A172 (cell line): ENCODE data around the gene ATXN1L. TPM values are rescaled to one million over a fixed set of nuclear protein-coding genes. Genes with fewer than 3 reads are reported as not detected.
"Not testable (repeated sequence)": the region's sequence is repeated elsewhere in the genome, so short reads cannot be mapped to it uniquely, and the experiment has no call there.

ENCODE experiments used
- DNase-seq: peaks from one replicate; pipeline ENCODE4 v3.0.0-alpha.2; 2015; ENCODE audit warnings: low spot score
- total RNA-seq: library from RNA; depleted of rRNA; stranded (reverse); fragments of >200 nt; shearing (Covaris generic); gene quantifications from 2 replicates; pipeline ENCODE4 v1.2.3, GENCODE V29; 2014

Gene ATXN1L
- total RNA-seq, 1 experiment from 2014 or later = 6.5 TPM

GRCh38 chr16:71852561-71852960 lies 6.8 kb downstream of the ATXN1L start:
- no peak for DNase-seq

GRCh38 chr16:71853413-71853812 lies 7.6 kb downstream of the ATXN1L start:
- no peak for DNase-seq

- DNase-seq = no peak
These were observed 8.7 kb downstream of the ATXN1L start for GRCh38 chr16:71854369-71854948.

- no peak for DNase-seq
These were observed 10.3 kb downstream of the ATXN1L start for GRCh38 chr16:71855937-71856662.

- DNase-seq = no peak
These were observed 14.2 kb downstream of the ATXN1L start for GRCh38 chr16:71859762-71860521.

GRCh38 chr16:71863995-71864394 lies 18.2 kb downstream of the ATXN1L start:
- DNase-seq = no peak

- no peak for DNase-seq
These were observed 19.5 kb downstream of the ATXN1L start for GRCh38 chr16:71865173-71865863.

- not testable (repeated sequence) for DNase-seq
These were observed 21.4 kb downstream of the ATXN1L start for GRCh38 chr16:71867175-71867574.

- no peak for DNase-seq
These were observed 22.2 kb downstream of the ATXN1L start for GRCh38 chr16:71867939-71868338.

GRCh38 chr16:71869089-71869488 lies 23.3 kb downstream of the ATXN1L start:
- no peak for DNase-seq

GRCh38 chr16:71870818-71871217 lies 25.0 kb downstream of the ATXN1L start:
- DNase-seq = no peak

- no peak for DNase-seq
These were observed 27.4 kb downstream of the ATXN1L start for GRCh38 chr16:71873199-71873598.

GRCh38 chr16:71878911-71879310 lies 33.1 kb downstream of the ATXN1L start:
- DNase-seq = no peak

GRCh38 chr16:71880176-71880575 lies 34.4 kb downstream of the ATXN1L start:
- no peak for DNase-seq

GRCh38 chr16:71882505-71883167 lies 36.9 kb downstream of the ATXN1L start:
- DNase-seq = peak; percentile 76

GRCh38 chr16:71883168-71883848 lies 37.5 kb downstream of the ATXN1L start:
- no peak for DNase-seq

- peak; percentile 47 for DNase-seq
These were observed 38.3 kb downstream of the ATXN1L start, which contains the start of gene ZNF821 for GRCh38 chr16:71883849-71884638. ZNF821 (minus strand) TSS chr16:71884182; CDS start chr16:71879946, 4,236 bp downstream.

GRCh38 chr16:71885261-71885650 lies 39.5 kb downstream of the ATXN1L start:
- no peak for DNase-seq

GRCh38 chr16:71889147-71889546 lies 43.4 kb downstream of the ATXN1L start:
- no peak for DNase-seq

GRCh38 chr16:71893888-71894228 lies 48.1 kb downstream of the ATXN1L start:
- no peak for DNase-seq
